ENCODE results near the gene TPGS1.

TPGS1 gene

DNA sequence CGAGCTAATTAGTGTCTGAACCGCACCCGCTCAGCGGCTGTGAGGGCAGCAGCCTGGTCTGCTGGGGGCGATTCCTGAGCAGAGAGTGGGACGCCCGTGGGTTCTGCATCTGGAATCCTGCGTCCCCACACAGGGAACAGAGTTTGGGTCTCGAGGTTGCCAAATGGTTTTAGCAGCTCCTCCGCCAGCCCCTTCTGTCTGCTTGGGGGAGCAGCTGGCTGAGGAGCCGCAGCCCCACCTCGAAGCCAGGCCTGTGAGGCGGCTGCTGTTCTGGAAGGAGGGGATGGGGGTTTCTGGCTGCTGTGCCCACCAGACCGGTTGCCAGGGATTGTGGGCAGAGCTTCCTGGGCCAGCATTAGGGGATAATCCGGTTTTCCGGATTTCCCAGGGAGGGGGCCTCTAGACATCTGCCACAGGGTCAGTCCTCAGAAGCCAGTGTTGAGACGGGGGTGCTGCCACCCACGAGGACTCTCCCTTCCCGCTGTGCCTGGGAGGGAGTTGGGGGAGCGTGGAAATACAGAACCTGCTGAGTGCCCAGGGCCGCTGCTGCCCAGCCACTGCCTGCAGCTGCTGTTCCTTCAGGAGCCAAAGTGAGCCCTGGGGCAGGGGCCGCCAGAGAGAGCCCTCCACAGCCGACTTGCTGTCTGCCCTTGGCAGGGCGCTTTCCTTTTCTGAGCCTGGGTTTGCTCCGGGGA, 26.2 kb downstream of the TPGS1 start:
- no peak for DNase-seq (ENCODE audit: low spot score)
- H3K27ac ChIP-seq (ENCODE audit: poor library complexity, severe bottlenecking), result peak overlapping the region; percentile 69
- no peaks in the 10 kb centered on the region for H3K27me3 ChIP-seq (ENCODE audit: insufficient read depth, poor library complexity, severe bottlenecking)
- peaks cover 11% of the 10 kb centered on the region for H3K36me3 ChIP-seq (ENCODE audit: low read depth)
- H3K4me1 ChIP-seq (ENCODE audit: insufficient read depth, poor library complexity, severe bottlenecking), result no peaks in the 10 kb centered on the region
- H3K9me3 ChIP-seq (ENCODE audit: severe bottlenecking), result no peaks in the 10 kb centered on the region
- peak overlapping the region; percentile 84 for H3K4me3 ChIP-seq (ENCODE audit: severe bottlenecking)
- ATAC-seq (ENCODE audit: low read depth), result no peak
- TF ChIP-seq CTCF (IDR thresholded peaks at IDR 0.05; ENCODE audit: poor library complexity, severe bottlenecking), result no peak

GRCh38 chr19:534088-534487, 26.8 kb downstream of the TPGS1 start:
- no peak for TF ChIP-seq CTCF (IDR thresholded peaks at IDR 0.05; ENCODE audit: poor library complexity, severe bottlenecking)
- ATAC-seq (ENCODE audit: low read depth) (no peak), DNase-seq (ENCODE audit: low spot score) (no peak)
- no peaks in the 10 kb centered on the region for H3K4me1 ChIP-seq (ENCODE audit: insufficient read depth, poor library complexity, severe bottlenecking)
- no peak overlapping the region for H3K27ac ChIP-seq (ENCODE audit: poor library complexity, severe bottlenecking)
- H3K27me3 ChIP-seq (ENCODE audit: insufficient read depth, poor library complexity, severe bottlenecking), result no peaks in the 10 kb centered on the region
- peaks cover 11% of the 10 kb centered on the region for H3K36me3 ChIP-seq (ENCODE audit: low read depth)
- H3K4me3 ChIP-seq (ENCODE audit: severe bottlenecking), result no peak overlapping the region
- no peaks in the 10 kb centered on the region for H3K9me3 ChIP-seq (ENCODE audit: severe bottlenecking)

GRCh38 chr19:535017-535835, 27.9 kb downstream of the TPGS1 start:
- DNase-seq (ENCODE audit: low spot score), result no peak
- H3K36me3 ChIP-seq (ENCODE audit: low read depth), result peaks cover 11% of the 10 kb centered on the region
- no peaks in the 10 kb centered on the region for H3K27me3 ChIP-seq (ENCODE audit: insufficient read depth, poor library complexity, severe bottlenecking)
- 0 out of 3 replicates have a peak, but pooled peaks have one; percentile 23 for ATAC-seq (ENCODE audit: low read depth)
- TF ChIP-seq CTCF (IDR thresholded peaks at IDR 0.05; ENCODE audit: poor library complexity, severe bottlenecking), result no peak
- no peaks in the 10 kb centered on the region for H3K9me3 ChIP-seq (ENCODE audit: severe bottlenecking)
- H3K27ac ChIP-seq (ENCODE audit: poor library complexity, severe bottlenecking), result no peak overlapping the region
- no peaks in the 10 kb centered on the region for H3K4me1 ChIP-seq (ENCODE audit: insufficient read depth, poor library complexity, severe bottlenecking)
- no peak overlapping the region for H3K4me3 ChIP-seq (ENCODE audit: severe bottlenecking)

DNA sequence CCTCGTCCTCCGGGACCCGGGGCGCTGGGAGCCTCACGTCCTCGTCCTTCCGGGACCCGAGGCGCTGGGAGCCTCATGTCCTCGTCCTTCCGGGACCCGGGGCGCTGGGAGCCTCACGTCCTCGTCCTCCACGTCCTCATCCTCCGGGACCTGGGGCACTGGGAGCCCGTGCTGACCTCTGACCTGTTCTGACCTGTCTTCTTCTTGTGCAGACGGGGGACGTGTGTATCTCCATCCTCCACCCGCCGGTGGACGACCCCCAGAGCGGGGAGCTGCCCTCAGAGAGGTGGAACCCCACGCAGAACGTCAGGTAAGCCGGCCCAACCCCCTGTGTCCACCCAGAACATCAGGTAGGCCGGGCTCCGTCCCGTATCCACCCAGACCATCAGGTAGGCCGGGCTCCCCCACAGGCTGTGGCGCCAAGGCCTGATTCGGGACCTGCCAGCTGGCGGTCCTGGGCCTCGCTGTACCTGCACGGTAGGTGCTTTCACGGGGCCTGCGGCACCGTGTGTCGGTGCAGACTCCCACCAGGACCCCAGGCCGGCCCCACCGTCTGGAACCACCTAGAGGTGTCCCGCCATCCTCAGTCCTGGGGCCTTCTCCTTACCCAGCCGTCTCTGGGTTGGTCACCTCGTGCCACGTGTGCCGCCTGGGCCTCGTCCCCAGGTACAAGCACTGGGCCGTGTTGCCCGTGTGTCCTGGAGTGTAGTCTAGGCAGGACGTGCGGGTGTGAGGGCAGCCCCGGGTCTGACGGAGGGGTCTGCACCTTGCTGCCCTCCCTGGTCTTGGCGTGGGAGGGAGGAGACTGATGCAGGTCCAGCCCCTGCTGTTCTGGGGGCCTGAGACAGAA, 29.0 kb downstream of the TPGS1 start:
- H3K4me1 ChIP-seq (ENCODE audit: insufficient read depth, poor library complexity, severe bottlenecking), result no peaks in the 10 kb centered on the region
- H3K27ac ChIP-seq (ENCODE audit: poor library complexity, severe bottlenecking), result no peak overlapping the region
- H3K36me3 ChIP-seq (ENCODE audit: low read depth), result peaks cover 11% of the 10 kb centered on the region
- no peaks in the 10 kb centered on the region for H3K27me3 ChIP-seq (ENCODE audit: insufficient read depth, poor library complexity, severe bottlenecking)
- DNase-seq (ENCODE audit: low spot score) (no peak), ATAC-seq (ENCODE audit: low read depth) (no peak)
- no peak for TF ChIP-seq CTCF (IDR thresholded peaks at IDR 0.05; ENCODE audit: poor library complexity, severe bottlenecking)
- no peaks in the 10 kb centered on the region for H3K9me3 ChIP-seq (ENCODE audit: severe bottlenecking)
- H3K4me3 ChIP-seq (ENCODE audit: severe bottlenecking), result no peak overlapping the region

All from RWPE2 (cell line).